ENCODE results near the gene APH1B.
"Not testable (repeated sequence)": the region's sequence is repeated elsewhere in the genome, so short reads cannot be mapped to it uniquely, and the experiment has no call there.

APH1B gene

DNA sequence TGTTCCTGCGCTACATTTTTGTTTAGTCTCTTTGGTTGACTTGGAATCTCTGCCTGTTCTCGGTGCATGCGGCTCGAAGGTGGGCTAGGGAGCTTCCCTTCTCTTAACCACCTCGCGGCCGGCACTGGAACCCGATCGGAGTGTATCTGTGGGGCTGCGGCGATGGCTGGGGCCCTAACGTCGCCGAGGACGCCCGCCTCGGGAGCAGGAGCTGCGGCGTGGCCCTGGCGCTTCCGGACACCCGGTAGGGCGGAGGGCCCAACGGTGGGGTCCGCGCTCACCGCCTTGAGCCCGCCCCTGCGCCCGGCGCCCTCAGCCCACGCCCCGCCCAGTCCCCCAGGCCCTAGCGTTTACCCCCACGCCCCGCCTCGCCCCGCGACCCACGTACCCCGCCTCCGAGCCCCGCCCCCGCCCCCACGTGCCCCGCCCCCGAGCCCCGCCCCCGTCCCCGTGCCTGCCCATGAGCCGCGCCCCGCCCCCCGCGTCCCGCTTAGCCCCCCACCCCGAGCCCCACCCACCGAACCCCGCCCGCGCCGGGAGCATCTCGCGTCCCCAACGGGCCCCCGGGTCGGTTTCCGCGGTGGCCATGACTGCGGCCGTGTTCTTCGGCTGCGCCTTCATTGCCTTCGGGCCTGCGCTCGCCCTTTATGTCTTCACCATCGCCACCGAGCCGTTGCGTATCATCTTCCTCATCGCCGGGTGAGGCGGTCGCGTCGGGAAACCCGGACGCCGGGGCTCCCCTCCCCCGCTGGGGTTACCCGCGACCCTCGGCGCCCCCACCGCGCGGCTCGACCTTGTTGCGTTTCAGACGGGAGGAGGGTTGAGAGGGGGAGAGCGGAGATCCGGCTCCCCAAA lies at the start of gene APH1B:
Gene APH1B, plus strand, starts transcription at position 568 of the 855 bp plus-strand sequence. Its CDS starts 19 bp downstream, at position 587.
- peak; percentile 84 for DNase-seq

DNA sequence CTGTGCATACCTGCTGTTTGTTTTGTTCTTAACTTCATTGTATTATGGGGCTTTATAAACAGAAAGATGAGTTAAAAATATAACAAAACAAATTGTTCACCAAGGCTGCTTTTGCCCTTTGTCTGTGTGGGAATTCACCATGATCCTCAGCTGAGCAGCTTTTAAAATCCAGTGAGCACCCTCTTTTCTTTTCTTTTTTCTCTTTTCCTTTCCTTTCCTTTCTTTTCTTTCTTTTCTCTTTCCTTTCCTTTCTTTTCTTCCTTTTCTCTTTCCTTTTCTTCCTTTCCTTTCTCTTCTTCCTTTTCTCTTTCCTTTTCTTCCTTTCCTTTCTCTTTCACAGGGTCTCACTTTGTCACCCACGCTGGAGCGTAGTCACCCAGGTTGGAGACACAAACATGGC lies 49.7 kb upstream of the APH1B start:
- DNase-seq: no peak

DNA sequence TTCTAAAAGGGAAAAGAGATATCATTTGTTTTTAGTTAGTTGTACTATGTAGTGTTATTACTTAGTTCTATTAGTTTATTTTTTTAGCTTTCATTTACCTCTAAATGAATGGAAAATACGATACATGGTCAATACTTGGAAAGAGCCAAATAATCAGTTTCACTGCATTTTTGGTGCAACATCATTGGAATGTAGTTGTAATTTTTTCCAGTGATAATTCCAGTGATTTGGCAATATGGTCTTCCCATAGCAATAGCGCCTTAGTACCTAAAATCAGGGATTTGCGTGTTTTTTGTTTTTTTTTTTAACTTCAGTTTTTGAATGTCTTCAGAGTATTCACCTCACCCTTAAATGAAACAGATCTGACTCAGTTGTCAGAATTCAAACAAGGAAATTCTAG lies 46.2 kb upstream of the APH1B start:
- no peak for DNase-seq

DNA sequence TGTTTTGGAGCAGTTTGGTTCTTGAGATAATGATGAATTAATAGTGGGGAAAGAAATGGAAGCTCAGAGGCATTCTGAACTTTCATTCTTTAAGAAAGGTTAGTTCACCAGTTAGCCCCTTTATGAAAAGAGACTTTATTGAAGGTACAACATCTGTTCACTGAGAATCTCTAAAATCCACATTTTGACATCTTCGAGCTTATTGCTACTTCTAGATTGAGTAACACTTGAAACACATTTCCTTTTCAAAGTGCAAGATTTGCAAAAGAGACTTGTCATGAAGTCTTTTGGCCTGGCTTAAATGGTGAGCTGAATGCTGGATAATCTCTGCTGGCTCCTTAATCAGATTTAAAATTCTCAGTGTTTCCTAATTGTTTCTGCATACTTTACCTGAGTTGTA lies 45.7 kb upstream of the APH1B start:
- no peak for DNase-seq

DNA sequence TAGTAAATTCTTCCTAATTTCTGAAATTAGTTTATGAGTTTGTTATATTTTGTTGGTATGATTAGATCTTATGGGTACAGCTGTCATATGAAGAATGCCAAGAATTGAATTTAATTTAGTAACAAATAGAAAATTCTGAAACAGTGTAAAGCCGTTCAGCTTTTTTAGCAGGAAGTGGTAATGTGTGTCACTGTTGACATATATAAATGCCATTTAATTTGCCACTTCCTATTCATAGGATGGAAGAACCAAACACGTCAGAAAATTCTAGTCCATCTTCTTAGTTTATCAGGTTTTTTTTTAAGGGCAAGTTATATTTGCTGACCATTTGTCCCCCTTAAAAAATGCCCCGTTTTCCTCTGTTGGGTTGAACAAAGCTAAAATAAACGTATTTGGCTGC lies 45.0 kb upstream of the APH1B start:
- no peak for DNase-seq

DNA sequence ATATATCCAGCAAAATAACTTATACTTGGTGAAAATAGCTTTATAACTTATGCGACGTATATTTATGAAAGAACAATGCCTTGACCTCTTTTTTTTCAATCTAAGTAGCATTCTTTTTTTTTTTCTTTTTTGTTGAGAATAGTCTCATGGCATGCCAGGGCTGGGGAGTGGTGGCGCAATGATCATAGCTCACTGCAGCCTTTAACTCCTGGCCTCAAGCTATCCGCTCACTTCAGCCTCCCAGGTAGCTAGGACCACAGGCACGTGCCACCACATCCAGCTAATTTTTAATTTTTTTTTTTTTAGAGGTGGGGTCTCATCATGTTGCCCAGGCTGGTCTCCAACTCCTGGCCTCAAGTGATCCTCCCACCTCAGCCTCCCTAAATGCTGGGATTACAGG lies 44.5 kb upstream of the APH1B start:
- DNase-seq: no peak

DNA sequence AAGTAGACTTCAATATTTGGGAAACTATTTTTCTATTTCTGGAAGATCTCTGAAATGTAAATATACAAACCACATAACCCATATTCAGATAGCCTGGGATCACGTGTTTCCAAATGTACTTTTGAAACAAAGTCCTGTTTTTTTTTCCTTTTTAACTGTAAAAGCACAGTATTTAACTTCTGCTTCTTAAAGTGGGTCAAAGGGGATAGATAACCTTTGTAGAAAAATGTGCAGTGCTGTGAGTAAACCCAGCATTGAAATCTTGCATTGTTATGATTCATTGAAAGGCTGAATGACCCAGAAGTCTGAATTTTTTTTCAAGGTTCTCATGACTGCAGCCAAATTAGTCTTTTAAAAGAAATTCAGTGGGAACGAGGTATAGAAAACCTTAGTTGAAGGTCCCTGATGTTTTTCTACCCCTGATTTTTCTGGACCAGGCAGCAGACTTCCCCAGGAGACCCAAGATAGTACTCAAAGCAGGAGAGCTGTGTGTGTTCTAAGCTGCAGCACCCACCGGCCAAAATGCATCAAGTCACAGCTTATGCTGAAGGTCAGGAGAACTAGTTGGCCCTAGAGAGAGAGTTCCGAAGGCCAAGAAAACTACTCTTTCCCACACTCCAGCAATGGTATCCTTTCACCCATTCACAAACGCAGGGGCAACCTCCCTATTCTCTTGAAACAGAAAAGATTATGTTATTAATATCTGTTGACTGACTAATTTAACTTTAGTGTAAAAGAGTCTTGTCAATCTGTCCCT lies 43.6 kb upstream of the APH1B start:
- DNase-seq: no peak

DNA sequence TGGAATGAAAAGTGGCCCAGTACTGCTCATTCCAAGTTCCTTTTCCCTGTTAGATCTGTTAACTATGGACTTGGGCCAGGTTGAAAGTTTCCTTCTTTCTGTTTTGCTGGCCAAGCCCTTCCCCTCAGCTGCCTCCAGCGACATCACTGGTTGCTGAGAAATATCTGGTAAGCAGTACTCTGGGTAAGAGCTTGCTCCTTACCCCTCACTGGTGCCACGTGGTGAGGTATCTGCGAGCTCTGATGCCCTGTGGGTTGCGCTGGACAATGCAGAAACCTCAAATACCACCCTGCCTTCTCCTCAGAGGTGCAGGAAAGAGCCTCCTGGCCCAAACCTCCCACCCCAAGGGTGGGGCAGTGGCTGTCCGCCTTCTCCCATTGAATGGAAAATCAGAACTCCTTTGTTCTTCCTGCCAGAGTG lies 42.9 kb upstream of the APH1B start:
- DNase-seq: no peak

DNA sequence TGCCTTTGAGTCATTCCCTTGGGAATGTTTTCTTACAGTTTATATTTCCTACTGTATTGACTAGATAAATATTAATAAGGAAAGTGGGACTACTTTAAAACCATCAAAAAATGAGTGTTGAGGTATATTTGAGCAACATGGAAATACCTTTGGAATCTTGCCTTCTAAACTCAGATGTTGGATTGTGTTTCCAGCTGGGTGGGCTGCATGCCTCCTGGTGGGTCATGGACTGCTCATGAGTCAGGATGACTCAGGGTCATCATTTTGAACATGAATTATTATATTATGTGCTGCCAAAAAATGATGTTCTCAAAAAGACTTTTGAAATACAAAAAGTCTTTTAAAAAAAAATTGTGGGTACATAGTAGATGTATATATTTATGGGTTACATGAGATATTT lies 41.1 kb upstream of the APH1B start:
- DNase-seq: no peak

DNA sequence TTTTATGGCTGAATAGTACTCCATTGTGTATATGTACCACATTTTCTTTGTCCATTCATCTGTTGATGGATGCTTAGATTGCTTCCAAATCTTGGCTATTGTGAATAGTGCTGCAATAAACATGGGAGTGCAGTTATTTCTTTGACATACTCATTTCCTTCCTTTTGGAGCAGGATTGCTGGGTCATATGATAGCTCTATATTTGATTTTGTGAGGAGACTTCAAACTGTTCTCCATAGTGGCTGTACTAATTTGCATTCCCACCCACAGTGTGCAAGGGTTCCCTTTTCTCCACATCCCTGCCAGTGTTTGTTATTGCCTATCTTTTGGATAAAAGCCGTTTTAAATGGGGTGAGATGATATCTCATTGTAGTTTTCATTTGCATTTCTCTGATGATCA lies 40.3 kb upstream of the APH1B start:
- DNase-seq: not testable (repeated sequence)

DNA sequence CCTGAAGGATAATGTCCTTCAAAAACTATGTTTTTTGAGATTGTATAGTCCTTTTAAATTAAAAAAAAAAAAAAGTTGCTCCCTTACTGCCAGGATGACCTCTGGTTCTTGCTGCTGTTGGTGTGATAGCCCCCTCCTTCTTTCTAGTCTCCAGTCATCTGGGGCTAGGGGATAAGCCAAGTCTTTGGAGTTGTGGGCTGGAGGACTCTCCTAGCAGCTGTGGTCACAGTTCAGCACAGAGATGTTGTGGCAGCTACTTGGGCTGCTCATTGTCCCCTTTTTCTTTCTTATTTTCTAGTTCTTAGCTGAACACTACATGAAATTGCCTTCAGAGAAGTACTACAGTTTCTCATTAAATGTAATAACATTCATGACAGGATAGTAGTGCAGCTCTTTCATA lies 39.2 kb upstream of the APH1B start:
- no peak for DNase-seq

DNA sequence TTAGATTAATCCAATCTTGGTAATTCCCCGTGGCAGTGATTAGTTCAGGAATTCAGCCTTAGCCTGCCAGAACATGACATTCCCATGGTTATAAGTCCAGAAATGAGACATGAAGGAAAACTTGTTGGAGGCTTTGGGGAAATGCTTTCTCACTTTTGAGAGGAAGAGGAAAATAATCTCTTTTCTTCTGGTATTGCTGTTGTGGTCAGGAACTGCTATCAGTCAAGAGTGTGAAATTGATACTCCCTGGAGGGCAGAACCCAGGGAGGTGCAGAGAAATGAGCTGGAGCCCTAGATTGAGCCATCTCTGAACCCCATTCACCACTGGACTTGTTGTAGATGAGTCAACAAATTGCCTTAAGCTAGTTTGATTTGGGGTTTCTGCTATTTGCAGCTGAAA lies 38.6 kb upstream of the APH1B start:
- DNase-seq: no peak

DNA sequence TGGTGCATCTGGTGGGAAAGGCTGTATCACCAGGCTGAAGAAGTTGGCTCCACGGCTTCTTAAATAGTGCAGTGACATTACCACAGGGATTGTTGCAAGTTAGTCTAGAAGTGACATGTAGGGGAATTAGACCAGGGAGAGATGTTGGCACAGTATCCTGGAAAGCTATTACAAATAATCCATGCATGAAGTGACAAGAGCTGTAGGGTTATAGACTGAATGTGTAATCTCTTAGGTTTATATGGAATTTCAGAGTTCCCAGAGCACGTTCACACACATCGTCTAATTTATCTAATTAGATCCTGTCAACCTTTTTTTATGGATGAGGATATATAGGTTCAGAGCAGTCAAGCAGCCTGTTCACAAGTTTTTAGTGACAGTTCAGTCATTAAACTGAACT lies 37.3 kb upstream of the APH1B start:
- no peak for DNase-seq

DNA sequence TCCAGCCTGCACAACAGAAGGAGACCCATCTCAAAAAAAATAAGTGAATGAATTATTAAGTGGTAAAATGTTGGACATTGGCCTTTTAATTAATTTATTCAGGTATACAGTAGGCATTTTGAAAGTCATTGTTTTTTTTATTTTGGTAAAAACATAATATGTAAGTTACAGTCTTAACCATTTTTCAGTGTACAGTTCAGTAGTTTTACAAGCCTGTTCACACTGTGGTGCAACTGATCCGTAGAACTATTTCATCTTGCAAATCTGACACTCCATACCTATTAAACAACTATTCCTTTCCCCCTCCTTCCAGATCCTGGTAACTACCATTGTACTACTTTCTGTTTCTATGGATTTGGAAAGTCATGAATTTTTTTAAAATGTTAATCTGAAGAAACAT lies 36.1 kb upstream of the APH1B start:
- DNase-seq: no peak

DNA sequence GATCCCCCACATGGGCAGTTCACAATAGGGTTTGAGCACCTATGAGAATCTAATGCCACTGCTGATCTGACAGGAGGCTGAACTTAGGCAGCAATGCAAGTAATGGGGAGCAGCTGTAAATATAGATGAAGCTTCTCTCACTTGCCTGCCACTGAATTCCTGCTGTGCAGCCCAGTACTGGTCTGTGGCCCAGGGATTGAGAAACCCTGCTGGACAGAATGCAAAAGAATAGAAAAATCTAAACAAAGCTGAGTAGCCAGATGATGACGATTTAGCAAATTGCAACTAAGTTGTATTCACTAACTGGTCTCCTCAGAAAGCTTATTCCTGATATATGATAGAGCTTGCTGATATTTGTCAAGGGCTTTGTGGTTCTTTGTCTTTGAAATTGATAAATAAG lies 34.3 kb upstream of the APH1B start:
- DNase-seq: no peak

DNA sequence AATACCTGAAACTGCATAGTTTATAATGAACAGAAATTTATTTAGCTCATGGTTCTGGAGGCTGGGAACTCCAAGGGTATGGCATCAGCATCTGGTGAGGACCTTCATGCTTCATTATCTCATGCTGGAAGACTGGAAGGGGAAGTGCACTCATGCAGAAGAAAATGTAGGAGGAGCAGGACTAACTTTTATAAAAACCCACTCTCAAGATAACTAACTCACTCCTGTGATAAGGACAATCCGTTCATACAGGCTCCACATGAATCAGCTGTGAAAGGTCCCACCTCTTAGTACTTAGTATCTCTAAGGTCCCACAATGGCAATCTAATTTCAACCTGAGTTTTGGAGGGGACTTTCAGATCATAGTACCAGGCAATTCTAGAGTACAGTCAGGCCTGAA lies 33.6 kb upstream of the APH1B start:
- no peak for DNase-seq

DNA sequence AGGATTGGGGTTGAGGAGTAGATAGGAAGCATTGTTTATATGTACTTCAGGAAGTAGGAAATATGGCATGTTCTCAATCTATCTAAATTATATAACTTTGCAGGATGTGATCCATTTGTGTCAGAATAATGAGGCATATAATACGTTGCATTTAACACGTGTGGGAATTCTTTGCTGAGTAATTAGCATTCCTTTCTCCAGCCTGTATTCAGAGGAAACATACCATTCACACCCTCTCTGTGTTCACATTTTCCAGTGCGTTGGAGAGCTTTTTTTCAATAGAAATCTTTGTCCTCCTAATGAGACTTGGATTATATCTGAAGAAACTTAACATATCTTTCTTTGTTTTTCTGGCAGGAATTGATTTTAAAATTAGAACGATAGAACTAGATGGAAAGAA lies 33.0 kb upstream of the APH1B start:
- no peak for DNase-seq

DNA sequence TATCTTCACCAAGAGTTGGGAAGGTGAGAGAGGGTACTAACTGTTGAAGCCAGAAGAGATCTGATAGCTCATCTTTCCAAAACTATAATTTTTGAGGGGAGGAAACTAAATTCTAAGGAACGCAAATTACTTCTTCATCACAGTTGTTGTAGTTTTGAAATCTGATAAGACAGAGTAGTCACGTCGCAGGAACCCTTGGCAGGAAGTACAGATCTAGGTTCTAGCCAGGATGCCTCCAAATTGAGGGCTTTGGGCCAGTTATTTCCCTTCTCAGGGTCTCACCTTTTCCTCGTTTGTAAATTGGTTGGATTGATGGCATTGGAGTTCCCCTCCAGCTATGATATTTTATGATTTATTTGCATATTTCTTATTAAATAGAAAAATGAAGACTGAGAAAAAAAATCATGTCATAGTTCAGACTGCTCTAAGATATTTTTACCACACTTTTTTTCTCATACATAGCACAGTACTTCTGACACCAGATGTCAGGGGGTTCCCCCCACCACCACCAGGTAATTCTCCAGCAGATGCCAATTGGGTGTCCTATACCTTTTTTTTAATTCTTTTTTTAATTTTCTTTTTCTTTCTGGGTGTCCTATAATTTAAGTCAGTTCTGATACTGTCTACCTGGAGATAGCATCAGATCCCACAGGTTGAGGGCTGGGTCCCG lies 32.3 kb upstream of the APH1B start:
- DNase-seq: no peak

DNA sequence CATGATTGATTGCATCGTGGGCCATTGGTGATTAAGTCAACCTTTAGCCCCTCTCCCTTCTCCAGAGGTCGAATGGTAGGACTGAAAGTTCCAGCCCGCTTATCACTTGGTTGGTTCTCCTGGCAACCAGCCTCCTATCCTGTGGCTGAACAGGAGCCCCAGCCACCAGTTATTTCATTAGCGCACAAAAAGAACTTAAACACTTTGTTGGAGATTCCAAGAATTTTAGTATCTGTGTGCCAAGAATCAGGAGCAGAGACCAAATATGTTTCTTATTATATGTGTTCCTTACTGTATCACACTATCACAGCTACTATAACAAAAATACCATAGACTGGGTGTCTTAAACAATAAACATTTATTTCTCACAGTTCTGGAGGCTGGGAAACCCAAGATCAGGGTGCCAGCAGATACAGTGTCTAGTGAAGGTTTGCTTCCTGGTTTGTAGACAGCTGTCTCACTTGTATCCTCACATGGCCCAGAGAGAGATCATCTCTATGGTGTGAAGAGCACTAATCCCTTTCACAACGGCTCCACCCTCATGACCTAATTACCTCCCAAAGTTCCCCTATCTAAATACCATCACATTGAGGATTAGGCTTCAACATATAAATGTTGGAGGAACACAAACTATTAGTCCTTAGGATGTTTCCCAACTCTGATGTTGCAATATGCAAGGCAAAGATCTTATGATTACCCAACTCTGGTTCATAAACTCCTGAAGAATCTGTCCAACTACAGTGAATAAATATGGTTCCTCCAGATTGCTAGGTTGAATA lies 30.5 kb upstream of the APH1B start:
- DNase-seq: no peak

DNA sequence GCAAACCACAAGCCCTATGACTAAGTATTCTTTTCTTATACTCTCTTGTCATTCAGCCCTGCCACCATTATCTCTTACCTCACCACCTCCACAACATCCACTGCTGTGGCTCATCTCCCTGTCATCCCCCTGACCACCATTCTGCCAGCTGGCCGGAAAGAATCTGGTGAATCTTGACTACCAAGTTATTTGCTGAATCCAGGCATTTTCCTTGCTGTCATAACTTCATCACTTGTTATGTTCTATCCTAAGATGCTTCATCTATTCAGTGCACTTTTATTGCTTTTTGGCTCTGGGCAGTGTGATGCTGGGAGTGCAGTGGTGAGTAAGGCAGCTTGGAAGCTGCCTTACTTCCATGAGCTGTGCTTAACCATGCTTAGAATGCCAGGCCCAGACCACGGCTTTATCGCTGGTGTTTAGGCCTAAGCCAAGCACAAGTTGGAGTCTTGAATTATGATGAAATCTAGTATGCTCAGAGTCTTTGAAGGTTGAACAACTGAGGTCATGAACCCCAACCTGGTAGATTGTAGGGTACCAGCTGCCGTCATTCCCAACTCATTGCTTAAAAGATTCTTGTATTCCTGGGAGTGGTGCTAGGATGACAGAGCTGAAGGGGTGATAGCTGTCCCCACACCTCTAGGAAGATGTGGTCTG lies 27.0 kb upstream of the APH1B start:
- no peak for DNase-seq

DNA sequence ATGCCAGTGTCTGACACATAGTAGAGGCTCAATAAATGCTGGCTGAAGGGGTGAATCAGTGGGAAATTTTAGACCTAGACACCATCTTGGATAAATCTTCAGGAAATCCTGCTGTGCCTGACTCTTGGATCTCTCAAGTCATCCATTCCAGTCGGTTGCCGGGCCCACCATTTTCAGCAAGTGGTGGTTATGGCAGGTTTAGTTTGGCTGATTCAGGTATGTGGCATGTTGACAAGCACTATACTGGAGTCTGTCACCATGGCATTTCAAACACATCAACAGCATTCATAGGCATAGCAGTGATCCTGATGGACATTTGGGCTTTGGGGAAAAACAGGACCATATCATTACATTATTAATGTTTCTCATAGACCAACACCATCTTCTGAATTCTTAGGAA lies 25.7 kb upstream of the APH1B start:
- DNase-seq: no peak

DNA sequence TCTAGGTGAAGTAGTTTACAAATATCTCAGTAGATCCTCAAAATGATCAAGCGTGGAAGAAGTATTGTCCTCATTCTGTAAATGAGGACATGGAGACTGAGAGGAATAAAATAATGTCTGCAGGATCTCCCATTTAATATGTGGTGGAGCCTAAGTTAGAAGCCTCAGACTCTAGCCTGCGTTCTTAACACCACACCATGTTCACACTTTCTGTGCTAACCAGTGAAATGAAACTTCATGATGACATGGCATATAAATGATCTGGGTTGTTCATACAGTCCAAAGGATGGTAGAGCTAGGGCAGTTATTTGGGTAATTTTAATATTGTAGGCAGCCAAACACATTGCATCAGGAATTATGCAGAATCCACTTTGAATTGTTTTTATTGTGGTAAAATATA lies 25.1 kb upstream of the APH1B start:
- DNase-seq: no peak

DNA sequence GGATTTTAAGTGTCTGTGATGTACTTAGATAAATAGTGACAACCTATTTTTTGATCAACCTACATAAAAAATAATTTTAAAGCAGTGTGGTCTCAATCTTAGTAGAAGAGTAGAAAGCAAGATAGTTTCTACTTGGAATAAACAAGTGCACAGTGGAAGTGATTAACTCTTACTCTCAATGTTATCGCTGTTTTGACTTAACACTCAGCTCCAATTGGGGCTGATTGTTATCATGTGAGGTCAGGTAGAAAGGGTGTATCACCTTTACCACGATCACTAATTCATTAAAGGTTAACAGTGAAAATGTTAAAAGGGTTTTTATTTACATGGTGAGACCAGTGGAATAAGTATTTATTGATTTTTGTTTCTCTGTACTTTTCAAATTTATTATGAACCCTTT lies 22.4 kb upstream of the APH1B start:
- DNase-seq: no peak

All from activated CD8-positive, alpha-beta memory T cell treated with anti-CD3 and anti-CD28 coated beads, Interleukin-2, amount 50 U/mL, for 48 hours (primary cell).